HG03521 (cell line): Measurements from ENCODE around the gene RPL13.

Experiments
- ATAC-seq: cut with Tn5 transposase; IDR thresholded peaks from one replicate; pipeline ENCODE4 v1.9.1; 2021; ENCODE audit warnings: mild to moderate bottlenecking, moderate library complexity; ENCODE audit not compliant: unreplicated experiment

Gene RPL13

DNA sequence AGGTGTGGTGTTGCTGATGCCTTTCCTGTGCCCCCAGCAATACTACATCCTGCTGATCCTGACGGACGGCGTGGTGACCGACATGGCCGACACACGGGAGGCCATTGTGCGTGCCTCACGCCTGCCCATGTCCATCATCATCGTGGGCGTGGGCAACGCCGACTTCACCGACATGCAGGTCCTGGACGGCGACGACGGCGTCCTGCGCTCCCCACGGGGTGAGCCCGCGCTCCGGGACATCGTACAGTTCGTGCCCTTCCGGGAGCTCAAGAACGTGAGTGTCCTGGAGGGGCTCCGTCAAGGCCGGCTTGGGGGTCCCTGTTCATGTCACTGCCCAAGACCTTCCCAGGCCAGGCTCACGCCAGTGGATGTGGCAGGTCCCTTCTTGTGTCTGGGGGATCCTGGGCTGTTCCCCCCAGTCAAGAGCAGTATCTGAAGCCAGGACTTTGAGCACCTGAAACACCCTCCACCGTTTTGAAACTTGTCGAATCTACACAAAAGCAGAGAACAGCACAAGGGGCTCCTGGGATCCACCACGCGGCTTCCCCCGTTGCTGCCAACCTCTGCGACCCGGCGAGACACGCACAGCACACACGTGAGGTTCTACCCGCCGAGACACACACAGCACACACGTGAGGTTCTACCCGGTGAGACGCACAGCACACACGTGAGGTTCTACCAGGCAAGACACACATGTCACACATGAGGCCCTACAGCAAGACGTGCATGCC is 35.0 kb downstream of the RPL13 start:
- no peak for ATAC-seq

- ATAC-seq = no peak
Measured at GRCh38 chr16:89596061-89596689, 35.7 kb downstream of the RPL13 start.

- ATAC-seq = no peak
Measured at GRCh38 chr16:89596957-89597649, 36.6 kb downstream of the RPL13 start.

DNA sequence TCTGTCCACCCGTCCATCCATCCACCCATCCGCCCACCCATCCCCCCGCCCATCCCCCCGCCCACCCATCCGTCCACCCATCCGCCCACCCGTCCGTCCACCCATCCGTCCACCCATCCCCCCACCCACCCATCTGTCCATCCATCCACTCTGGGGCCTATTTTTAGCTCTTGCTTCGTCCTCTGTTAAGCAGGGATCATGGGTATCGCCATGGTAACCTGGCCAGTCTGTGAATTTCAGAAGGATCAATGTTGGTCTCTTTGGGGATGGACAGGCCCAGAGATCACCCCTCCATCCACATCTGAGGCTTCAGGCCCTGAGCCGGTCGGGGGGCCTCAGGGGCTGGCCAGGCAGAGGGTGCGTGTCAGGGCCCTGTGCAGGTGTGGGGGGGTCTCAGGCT is 37.7 kb downstream of the RPL13 start:
- ATAC-seq = no peak

DNA sequence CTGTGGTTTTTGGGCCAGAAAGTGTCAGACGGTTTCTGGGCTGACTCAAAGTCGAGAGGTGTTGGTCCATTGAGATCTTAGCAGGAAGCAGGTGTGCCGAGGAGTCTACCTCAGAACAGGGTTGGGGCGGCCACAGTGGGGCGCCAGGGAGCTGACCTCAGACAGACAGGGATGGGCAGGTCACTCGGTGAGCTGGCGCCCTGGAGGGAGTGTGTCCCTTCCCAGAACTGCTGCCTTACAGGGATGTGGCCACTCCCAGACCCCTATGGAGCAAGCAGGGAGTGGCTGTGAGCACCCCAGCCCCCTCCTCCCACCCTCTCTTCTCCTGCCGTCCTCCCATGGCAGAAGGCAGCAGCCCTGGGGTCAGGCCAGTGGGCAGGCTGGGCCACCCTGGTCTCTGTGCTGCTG is 39.0 kb downstream of the RPL13 start:
- no peak for ATAC-seq

- no peak for ATAC-seq
Measured at GRCh38 chr16:89599902-89600301, 39.4 kb downstream of the RPL13 start.

DNA sequence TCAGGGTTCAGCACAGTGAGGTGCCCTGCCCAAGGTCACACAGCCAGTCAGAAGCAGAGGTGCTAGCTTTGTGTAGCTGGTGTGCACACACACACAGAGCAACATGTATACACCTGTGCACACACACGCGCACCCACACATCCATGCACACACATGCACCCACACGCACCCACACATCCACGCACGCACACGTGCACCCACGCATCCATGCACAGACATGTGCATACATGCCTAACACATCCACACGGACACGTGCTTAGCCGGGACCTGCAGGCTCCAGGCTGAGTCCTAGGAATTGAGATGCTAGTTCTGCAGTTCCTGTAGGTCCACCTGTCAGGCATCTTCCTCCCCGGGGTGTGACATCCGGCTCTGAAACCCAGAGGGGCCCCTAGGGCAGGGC is 39.9 kb downstream of the RPL13 start:
- no peak for ATAC-seq

GRCh38 chr16:89600956-89601355 is 40.5 kb downstream of the RPL13 start:
- ATAC-seq = no peak

- no peak for ATAC-seq
Measured at GRCh38 chr16:89601906-89602272, 41.4 kb downstream of the RPL13 start.

DNA sequence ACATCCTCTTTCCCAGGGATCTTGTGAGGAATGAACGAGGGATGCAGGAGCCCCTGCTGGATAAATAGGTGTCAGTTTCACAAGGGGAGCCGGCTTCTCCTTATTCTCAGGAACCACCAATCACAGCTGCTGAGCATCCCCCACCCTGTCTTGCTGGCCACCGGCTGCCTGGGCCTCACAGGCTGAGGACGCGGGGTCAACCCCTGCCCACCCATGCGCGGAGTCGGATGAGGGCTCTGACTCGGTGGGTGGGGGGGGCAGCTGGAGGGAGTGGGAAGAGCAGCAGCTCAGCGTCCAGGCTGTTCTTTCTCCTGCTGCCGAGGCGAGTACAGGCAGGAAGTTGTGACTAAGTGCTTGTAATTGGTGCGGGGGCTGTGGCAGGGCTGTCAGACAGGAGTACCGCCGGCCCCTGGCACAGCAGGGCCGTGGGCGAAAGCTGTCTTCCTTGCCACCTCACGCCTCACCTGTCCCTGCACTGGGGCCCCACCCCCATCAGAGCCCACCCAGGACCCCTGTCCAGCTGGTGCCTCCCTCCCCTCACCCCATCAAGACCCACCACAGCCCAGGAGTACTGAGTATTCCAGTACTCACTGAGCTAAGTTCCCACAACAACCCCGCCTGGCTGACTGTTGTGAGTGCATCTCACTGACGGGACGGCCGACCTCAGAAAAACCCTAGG is 41.9 kb downstream of the RPL13 start:
- ATAC-seq = no peak

- ATAC-seq = no peak
Measured at GRCh38 chr16:89602952-89603590, 42.6 kb downstream of the RPL13 start.

- ATAC-seq = no peak
Measured at GRCh38 chr16:89604764-89605163, 44.3 kb downstream of the RPL13 start.

DNA sequence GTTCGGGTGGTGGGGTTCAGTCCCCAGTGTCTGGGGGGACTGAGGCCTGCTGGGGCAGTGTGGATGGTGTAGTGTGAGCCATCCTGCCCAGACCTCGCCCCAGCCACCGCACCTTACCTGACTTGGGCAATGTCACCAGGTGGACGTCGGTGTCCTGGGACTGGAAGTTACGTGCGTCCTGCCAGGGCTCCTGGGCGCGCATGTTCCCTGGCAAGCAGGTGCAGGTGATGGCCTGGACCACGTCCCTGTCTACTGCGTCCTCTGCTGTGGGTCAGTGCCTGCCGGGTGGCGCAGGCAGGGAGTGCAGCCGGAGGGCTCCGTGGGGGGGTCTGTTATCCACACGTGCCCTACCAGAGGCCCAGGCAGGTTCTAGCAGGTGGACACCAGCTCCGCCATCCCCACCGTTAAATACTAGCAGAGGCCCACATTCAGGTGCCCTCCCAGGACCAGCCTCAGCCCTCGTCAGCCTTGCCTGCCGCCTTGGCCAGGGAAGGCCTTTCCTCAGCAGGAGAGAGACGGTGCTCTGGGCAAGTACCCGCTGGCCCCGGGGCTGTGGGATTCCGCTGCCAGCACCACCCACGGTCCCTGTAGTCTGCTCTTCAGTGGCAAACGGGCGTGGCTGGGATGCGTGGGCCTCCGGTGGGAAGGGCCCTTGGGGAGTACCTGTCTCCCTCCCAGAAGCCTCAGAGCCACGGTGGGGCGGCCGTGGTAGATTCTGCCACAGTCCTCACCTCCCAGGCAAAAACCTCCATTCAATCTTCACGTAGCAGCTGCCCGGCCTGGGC is 44.9 kb downstream of the RPL13 start:
- no peak for ATAC-seq

- ATAC-seq = no peak
Measured at GRCh38 chr16:89606006-89606405, 45.5 kb downstream of the RPL13 start.

GRCh38 chr16:89607453-89607852 is 47.0 kb downstream of the RPL13 start:
- no peak for ATAC-seq

- ATAC-seq = no peak
Measured at GRCh38 chr16:89607937-89608740, 47.7 kb downstream of the RPL13 start.

DNA sequence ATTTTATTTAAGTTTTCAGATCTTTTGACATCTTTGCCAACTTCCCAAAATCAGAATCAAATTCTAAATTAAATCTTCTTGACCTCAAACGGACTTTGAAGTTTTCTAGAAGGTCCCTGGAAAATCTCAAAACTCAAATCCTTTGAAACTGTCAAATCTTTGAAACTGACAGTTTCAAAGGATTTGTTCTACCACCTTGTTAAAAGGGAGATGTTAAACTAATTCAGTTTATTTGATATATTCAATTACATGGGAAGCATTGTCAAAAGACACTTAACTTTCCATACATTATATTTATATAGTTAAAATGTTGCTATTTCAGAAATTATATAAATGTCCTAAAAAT is 49.6 kb downstream of the RPL13 start:
- no peak for ATAC-seq

DNA sequence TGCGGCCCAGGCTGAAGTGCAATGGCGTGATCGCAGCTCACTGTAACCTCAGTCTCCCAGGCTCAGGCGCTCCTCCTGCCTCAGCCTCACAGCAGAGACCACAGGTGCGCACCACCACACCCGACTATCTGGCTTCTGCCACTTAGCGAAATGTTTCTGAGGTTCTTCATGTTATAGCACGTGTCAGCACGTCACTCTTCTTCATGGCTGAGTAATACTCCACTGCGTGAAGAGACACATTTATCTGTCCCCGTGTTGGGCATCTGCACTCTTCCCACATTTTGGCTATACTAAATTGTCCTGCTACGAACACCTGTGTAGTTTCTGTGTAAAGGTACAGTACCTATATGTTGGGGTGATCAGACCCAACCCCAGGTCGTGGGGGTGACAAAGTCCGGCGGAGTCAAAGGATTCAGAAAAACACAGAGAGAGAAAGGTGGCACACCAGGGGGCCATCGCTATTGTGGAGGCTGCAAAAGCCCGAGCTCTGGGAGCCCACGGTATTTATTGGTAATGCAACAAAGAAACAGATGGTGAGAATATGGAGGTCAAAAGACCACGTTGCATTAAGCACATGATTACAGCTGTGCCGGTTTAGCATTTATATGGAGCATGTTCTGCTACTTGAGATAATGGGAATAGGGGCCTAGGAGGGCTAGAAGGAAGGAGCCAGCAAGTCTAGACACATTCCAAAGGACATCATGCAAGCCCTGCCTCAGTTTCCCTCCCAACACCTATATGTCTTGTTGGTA is 52.1 kb downstream of the RPL13 start:
- ATAC-seq = no peak
